Neural cell (in vitro differentiated cells): ENCODE results near the gene CCDC33. TPM values are rescaled to one million over a fixed set of nuclear protein-coding genes. Genes with fewer than 3 reads are reported as not detected.

ENCODE experiments used
- H2AFZ ChIP-seq: fragments of 200-600, 300-800 bp; sonication (generic), shearing (Covaris generic); 2 replicates; pipeline ENCODE4 v1.6.0; 2014; ENCODE audit warnings: low read depth, mild to moderate bottlenecking, antibody characterized with exemption, low read length, moderate library complexity
- H3F3A ChIP-seq: fragments of 200-600 bp; shearing (Covaris generic); 2 replicates; pipeline ENCODE4 v1.6.1; 2016; ENCODE audit warnings: mild to moderate bottlenecking, moderate library complexity, mixed read lengths, antibody characterized with exemption, low read length; ENCODE audit not compliant: insufficient read depth, poor library complexity, severe bottlenecking
- H3K27ac ChIP-seq: fragments of 200-600, 300-800 bp; sonication (generic), shearing (Covaris generic); 2 replicates; pipeline ENCODE4 v1.5.1; 2014; ENCODE audit warnings: mild to moderate bottlenecking, low read length, moderate library complexity
- H3K27me3 ChIP-seq: fragments of 300-800, 200-600 bp; sonication (generic), shearing (Covaris generic); 2 replicates; pipeline ENCODE4 v1.6.0; 2014; ENCODE audit warnings: mild to moderate bottlenecking, low read depth, low read length, moderate library complexity; ENCODE audit not compliant: insufficient read depth
- H3K36me3 ChIP-seq: fragments of 300-800, 200-600 bp; sonication (generic), shearing (Covaris generic); 2 replicates; pipeline ENCODE4 v1.5.1; 2014; ENCODE audit warnings: mild to moderate bottlenecking, antibody characterized with exemption, low read length, moderate library complexity; ENCODE audit not compliant: insufficient read depth
- H3K4me2 ChIP-seq: fragments of 300-800, 200-600 bp; sonication (generic), shearing (Covaris generic); 2 replicates; pipeline ENCODE4 v1.6.0; 2014; ENCODE audit warnings: mild to moderate bottlenecking, low read length
- H3K4me3 ChIP-seq: fragments of 300-800, 200-600 bp; sonication (generic), shearing (Covaris generic); 2 replicates; pipeline ENCODE4 v1.5.1; 2014; ENCODE audit warnings: mild to moderate bottlenecking, low read length, moderate library complexity
- H3K79me2 ChIP-seq: fragments of 200-600 bp; shearing (Covaris generic); replicated peaks from 2 replicates; pipeline ENCODE4 v1.6.0; 2014; ENCODE audit warnings: mild to moderate bottlenecking, low read length, moderate library complexity; ENCODE audit not compliant: insufficient read depth
- H3K9ac ChIP-seq: fragments of 300-800, 200-600 bp; sonication (generic), shearing (Covaris generic); 2 replicates; pipeline ENCODE4 v1.6.1; 2016; ENCODE audit warnings: mild to moderate bottlenecking, low read length, mixed read lengths
- H3K9me2 ChIP-seq: fragments of 200-600 bp; shearing (Covaris generic); 2 replicates; pipeline ENCODE4 v1.6.1; 2016; ENCODE audit warnings: mild to moderate bottlenecking, low read length, mixed read lengths; ENCODE audit not compliant: insufficient read depth
- H3K9me3 ChIP-seq: fragments of 200-600, 300-800 bp; sonication (generic), shearing (Covaris generic); 2 replicates; pipeline ENCODE4 v1.6.1; 2016; ENCODE audit warnings: mild to moderate bottlenecking, mixed run types, low read length, moderate library complexity, mixed read lengths
- H4K20me1 ChIP-seq: fragments of 200-600 bp; shearing (Covaris generic); 2 replicates; pipeline ENCODE4 v1.6.1; 2016; ENCODE audit warnings: mild to moderate bottlenecking, mixed run types; ENCODE audit not compliant: insufficient read depth
- CTCF ChIP-seq: fragments of 450-650 bp; IDR thresholded peaks from 2 replicates; pipeline ENCODE4 v1.5.1; 2014; ENCODE audit warnings: antibody characterized with exemption, mild to moderate bottlenecking, moderate library complexity; ENCODE audit not compliant: poor library complexity, severe bottlenecking
- EP300 ChIP-seq: fragments of 450-650 bp; conservative IDR thresholded peaks from 2 replicates; pipeline ENCODE4 v1.6.1; 2014; ENCODE audit warnings: antibody characterized with exemption, mild to moderate bottlenecking, moderate library complexity; ENCODE audit not compliant: poor library complexity, severe bottlenecking
- EZH2 ChIP-seq: fragments of 200-600, 300-800 bp; shearing (Covaris generic), sonication (generic); IDR thresholded peaks from 2 replicates; pipeline ENCODE4 v1.6.1; 2014; ENCODE audit warnings: antibody characterized with exemption, low read length, borderline replicate concordance, mild to moderate bottlenecking; ENCODE audit not compliant: insufficient read depth, poor library complexity, severe bottlenecking
- MXI1 ChIP-seq: fragments of 450-650 bp; conservative IDR thresholded peaks from 2 replicates; pipeline ENCODE4 v1.6.1; 2014; ENCODE audit warnings: antibody characterized with exemption, mild to moderate bottlenecking; ENCODE audit not compliant: poor library complexity, severe bottlenecking
- POLR2AphosphoS5 ChIP-seq: IDR thresholded peaks from 2 replicates; pipeline ENCODE4 v1.6.1; 2012
- RAD21 ChIP-seq: fragments of 450-650 bp; conservative IDR thresholded peaks from 2 replicates; pipeline ENCODE4 v1.6.1; 2014; ENCODE audit warnings: antibody characterized with exemption, mild to moderate bottlenecking, moderate library complexity
- REST ChIP-seq: IDR thresholded peaks from 2 replicates; pipeline ENCODE4 v1.6.1; 2012; ENCODE audit warnings: borderline replicate concordance
- SMC3 ChIP-seq: fragments of 450-650 bp; conservative IDR thresholded peaks from 2 replicates; pipeline ENCODE4 v1.6.1; 2014; ENCODE audit warnings: antibody characterized with exemption, mild to moderate bottlenecking, moderate library complexity; ENCODE audit not compliant: poor library complexity
- TAF1 ChIP-seq: IDR thresholded peaks from 2 replicates; pipeline ENCODE4 v1.6.1; 2012; ENCODE audit warnings: low read depth
- polyA plus RNA-seq: library from polyadenylated mRNA; depleted of rRNA; stranded (reverse); fragments of >200 nt; gene quantifications from 2 replicates; pipeline ENCODE4 v1.2.3, GENCODE V29; 2014

CCDC33 gene
- polyA plus RNA-seq, 1 donor from 2014 or later, result 1.4 TPM

- Histone ChIP-seq H4K20me1 (no peaks in the 10 kb centered on the region), H3K4me3 (peak overlapping the region; percentile 46), H3F3A (peaks cover 31% of the 10 kb centered on the region), H3K27me3 (no peaks in the 10 kb centered on the region), H2AFZ (no peak overlapping the region), H3K27ac (peak overlapping the region; percentile 100), H3K36me3 (no peaks in the 10 kb centered on the region), H3K9me2 (no peaks in the 10 kb centered on the region), H3K79me2 (no peaks in the 10 kb centered on the region), H3K9ac (peak overlapping the region; percentile 94), H3K4me2 (peak overlapping the region; percentile 47), H3K9me3 (no peaks in the 10 kb centered on the region)
- TF ChIP-seq CTCF (no peak), POLR2AphosphoS5 (peak; percentile 99), REST (peak; percentile 98), TAF1 (peak; percentile 76), RAD21 (peak; percentile 72), SMC3 (peak; percentile 73), EP300 (peak; percentile 100), MXI1 (peak; percentile 79), EZH2 (no peak)
These were observed 15.5 kb upstream of the CCDC33 start for GRCh38 chr15:74220475-74221248.

GRCh38 chr15:74221399-74222239 is 14.5 kb upstream of the CCDC33 start:
- peak overlapping the region; percentile 94 for H3K9ac ChIP-seq
- peak overlapping the region; percentile 46 for H3K4me3 ChIP-seq
- peak overlapping the region; percentile 100 for H3K27ac ChIP-seq
- peaks cover 31% of the 10 kb centered on the region for H3F3A ChIP-seq
- no peaks in the 10 kb centered on the region for H3K79me2 ChIP-seq
- no peaks in the 10 kb centered on the region for H4K20me1 ChIP-seq
- no peak overlapping the region for H2AFZ ChIP-seq
- H3K36me3 ChIP-seq, result no peaks in the 10 kb centered on the region
- H3K4me2 ChIP-seq, result peak overlapping the region; percentile 47
- H3K9me2 ChIP-seq, result no peaks in the 10 kb centered on the region
- H3K9me3 ChIP-seq, result no peaks in the 10 kb centered on the region
- H3K27me3 ChIP-seq, result no peaks in the 10 kb centered on the region
- TF ChIP-seq RAD21 (no peak), REST (peak; percentile 68), MXI1 (no peak), TAF1 (peak; percentile 33), CTCF (no peak)
